HG03520 (cell line): ENCODE results near the gene NCBP2.

Experiments used
- ATAC-seq: cut with Tn5 transposase; IDR thresholded peaks from one replicate; pipeline ENCODE4 v1.9.1; 2021; ENCODE audit warnings: mild to moderate bottlenecking, moderate library complexity; ENCODE audit not compliant: unreplicated experiment

NCBP2 gene

GRCh38 chr3:196889844-196890708 is 52.3 kb downstream of the NCBP2 start:
- no peak for ATAC-seq

GRCh38 chr3:196886144-196886543 is 56.2 kb downstream of the NCBP2 start:
- ATAC-seq = no peak
